ENCODE data around the gene PSMG4. TPM values are rescaled to one million over a fixed set of nuclear protein-coding genes. Genes with fewer than 3 reads are reported as not detected.

PSMG4 gene, protein sequence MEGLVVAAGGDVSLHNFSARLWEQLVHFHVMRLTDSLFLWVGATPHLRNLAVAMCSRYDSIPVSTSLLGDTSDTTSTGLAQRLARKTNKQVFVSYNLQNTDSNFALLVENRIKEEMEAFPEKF
- 10 to 100 TPM; 14.8 to 19.8 (median 16.2) TPM for total RNA-seq
- long read RNA-seq, donor 1, transcript PSMG4-206 (3 exons, 838 nt) = minor isoform, 7 of 28 reads
- long read RNA-seq, donor 1, transcript PSMG4-205 (4 exons, 629 nt) = major isoform, 11 of 28 reads
- long read RNA-seq, donor 1, partial matches to known transcripts = 0 of 28 reads
- long read RNA-seq, donor 1, other reads (novel, unspliced or antisense) = 9 of 28 reads
- long read RNA-seq, donor 2, transcript PSMG4-205 (4 exons, 629 nt) = minor isoform, 5 of 18 reads
- long read RNA-seq, donor 2, transcript PSMG4-206 (3 exons, 838 nt) = major isoform, 9 of 18 reads
- long read RNA-seq, donor 2, partial matches to known transcripts = 1 of 18 reads
- long read RNA-seq, donor 2, other reads (novel, unspliced or antisense) = 3 of 18 reads

- Histone ChIP-seq H3K4me3 (peak within 1 kb of the TSS; percentile 82), H3K9me3 (no peaks in the 10 kb centered on the region), H3K4me1 (ENCODE audit: low read depth) (peaks cover 9% of the 10 kb centered on the region), H3K36me3 (ENCODE audit: low read depth) (peaks cover 4% of the 10 kb centered on the region)
- intact Hi-C loops (cut with DNase I, micrococcal nuclease) = loop anchor here in 1 of 2 donors (10.0 kb wide), 1 partner anchor 134 kb away; no protein-coding TSS in a partner anchor
- TF ChIP-seq CTCF (IDR thresholded peaks at IDR 0.05) = no peak
- DNase-seq = peak; percentile 96 to 99 (median 97)
- peak; percentile 98 for ATAC-seq
These were observed at the start of gene PSMG4 for GRCh38 chr6:3258720-3259490. Gene PSMG4, plus strand, starts transcription at chr6:3258947. Its CDS starts 76 bp downstream, at chr6:3259023.

- DNase-seq (peak; percentile 35 to 58 (median 57)), ATAC-seq (peak; percentile 97)
- Histone ChIP-seq H3K4me3 (no peak overlapping the region), H3K4me1 (ENCODE audit: low read depth) (no peaks in the 10 kb centered on the region), H3K36me3 (ENCODE audit: low read depth) (no peaks in the 10 kb centered on the region), H3K9me3 (no peaks in the 10 kb centered on the region)
- no peak for TF ChIP-seq CTCF (IDR thresholded peaks at IDR 0.05)
- intact Hi-C loops (cut with DNase I, micrococcal nuclease) = no loop called here
These were observed 49.4 kb upstream of the PSMG4 start for GRCh38 chr6:3209114-3210023.

DNA sequence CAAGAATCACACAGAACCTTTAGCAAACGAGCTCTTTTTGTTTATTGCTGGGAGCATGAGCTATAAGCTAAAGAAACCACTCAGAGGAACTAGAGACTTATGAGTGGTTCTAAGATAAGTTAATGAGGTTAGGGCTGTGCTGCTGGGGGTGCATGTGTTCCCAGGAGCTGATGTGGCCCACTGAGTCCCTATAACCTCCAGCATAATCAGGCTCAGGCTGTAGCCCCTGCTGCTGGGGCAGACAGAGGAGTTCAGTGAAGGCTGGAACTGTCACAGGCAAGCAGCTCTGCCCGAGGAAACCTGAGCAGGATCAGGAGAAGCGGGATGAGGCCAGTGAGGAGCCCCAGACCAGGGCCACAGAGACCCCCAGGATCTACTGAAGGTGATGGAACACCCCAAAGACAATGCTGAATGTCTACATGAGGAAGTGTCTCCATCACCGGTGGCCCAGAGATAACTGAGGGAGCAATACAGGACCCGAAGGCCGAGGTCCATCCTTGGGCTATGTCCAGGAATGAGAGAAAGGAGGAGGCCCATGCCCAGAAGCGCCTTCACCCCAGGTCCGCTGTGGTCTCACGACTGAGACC lies 48.6 kb upstream of the PSMG4 start:
- intact Hi-C loops (cut with DNase I, micrococcal nuclease) = no loop called here
- Histone ChIP-seq H3K9me3 (no peaks in the 10 kb centered on the region), H3K4me3 (no peak overlapping the region), H3K4me1 (ENCODE audit: low read depth) (no peaks in the 10 kb centered on the region), H3K36me3 (ENCODE audit: low read depth) (no peaks in the 10 kb centered on the region)
- no peak for TF ChIP-seq CTCF (IDR thresholded peaks at IDR 0.05)
- no peak for DNase-seq
- ATAC-seq = no peak

- no peaks in the 10 kb centered on the region for H3K9me3 ChIP-seq
- no peaks in the 10 kb centered on the region for H3K4me1 ChIP-seq (ENCODE audit: low read depth)
- H3K36me3 ChIP-seq (ENCODE audit: low read depth) = no peaks in the 10 kb centered on the region
- intact Hi-C loops (cut with DNase I, micrococcal nuclease) = no loop called here
- ATAC-seq = no peak
- H3K4me3 ChIP-seq = no peak overlapping the region
- TF ChIP-seq CTCF (IDR thresholded peaks at IDR 0.05) = no peak
- DNase-seq = no peak
These were observed 47.1 kb upstream of the PSMG4 start for GRCh38 chr6:3211681-3212080.

DNA sequence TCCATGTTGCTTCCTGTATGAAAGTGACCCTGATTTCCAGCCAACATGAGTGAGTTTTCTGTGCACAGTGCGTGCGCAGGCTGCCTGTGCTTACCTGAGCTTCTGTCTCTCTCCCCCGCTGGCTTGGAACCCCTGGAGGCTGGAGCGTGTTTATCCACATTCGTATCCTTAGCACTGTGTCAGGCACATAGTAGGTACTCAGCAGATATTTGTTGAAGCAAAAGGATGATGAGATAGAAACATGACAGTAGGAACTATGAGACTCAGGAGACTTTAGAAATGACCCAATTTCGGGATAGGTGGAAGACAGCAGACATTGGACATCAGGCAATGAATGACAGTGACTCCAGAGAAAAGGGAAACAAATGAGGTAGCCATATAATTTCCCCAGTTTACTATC lies 46.5 kb upstream of the PSMG4 start:
- Histone ChIP-seq H3K4me1 (ENCODE audit: low read depth) (no peaks in the 10 kb centered on the region), H3K36me3 (ENCODE audit: low read depth) (no peaks in the 10 kb centered on the region), H3K9me3 (no peaks in the 10 kb centered on the region), H3K4me3 (no peak overlapping the region)
- intact Hi-C loops (cut with DNase I, micrococcal nuclease) = no loop called here
- no peak for ATAC-seq
- DNase-seq = no peak
- no peak for TF ChIP-seq CTCF (IDR thresholded peaks at IDR 0.05)
